ENCODE results near the gene IL16.

DNA sequence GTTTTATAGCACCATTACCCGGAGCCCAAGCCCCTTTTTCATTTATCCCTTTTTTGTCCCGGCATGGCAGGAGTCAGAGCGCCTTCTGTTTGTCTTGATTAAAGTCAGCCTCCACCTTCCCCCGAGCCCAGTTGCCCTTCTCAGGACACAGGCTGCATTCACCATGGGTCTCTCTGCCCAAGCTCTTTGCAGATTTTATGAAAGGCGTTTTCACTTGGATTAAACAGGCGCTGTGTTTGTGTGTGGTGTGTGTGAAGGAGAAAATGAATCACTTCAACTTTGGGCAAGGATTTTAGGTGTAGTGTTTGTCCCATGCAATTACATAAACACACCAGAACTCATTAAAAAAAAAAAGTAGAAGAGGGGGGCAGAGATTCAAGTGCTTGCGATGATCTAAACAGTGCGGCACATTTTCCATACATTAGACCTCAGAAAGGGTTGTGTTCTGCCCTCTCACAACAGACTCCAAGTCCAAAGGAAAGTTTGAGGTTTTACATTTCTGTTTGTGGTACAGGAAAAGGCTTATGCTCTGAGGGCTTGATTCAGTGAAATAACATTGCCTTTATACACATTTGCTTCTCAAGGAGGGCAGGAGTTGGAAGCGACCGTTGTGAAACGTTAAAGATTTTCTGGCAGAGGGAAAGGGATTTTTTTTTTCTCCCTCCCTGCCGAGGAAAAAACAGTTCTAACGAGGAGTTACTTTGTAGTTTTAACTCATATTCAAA is 14.5 kb upstream of the IL16 start:
- no peak for TF ChIP-seq POLR2AphosphoS5 (IDR thresholded peaks at IDR 0.05; ENCODE audit: low read depth, low read length)
- TF ChIP-seq SIN3A (IDR thresholded peaks at IDR 0.05; ENCODE audit: borderline replicate concordance, insufficient read depth, low read length): no peak
- TF ChIP-seq, protein P1, sequence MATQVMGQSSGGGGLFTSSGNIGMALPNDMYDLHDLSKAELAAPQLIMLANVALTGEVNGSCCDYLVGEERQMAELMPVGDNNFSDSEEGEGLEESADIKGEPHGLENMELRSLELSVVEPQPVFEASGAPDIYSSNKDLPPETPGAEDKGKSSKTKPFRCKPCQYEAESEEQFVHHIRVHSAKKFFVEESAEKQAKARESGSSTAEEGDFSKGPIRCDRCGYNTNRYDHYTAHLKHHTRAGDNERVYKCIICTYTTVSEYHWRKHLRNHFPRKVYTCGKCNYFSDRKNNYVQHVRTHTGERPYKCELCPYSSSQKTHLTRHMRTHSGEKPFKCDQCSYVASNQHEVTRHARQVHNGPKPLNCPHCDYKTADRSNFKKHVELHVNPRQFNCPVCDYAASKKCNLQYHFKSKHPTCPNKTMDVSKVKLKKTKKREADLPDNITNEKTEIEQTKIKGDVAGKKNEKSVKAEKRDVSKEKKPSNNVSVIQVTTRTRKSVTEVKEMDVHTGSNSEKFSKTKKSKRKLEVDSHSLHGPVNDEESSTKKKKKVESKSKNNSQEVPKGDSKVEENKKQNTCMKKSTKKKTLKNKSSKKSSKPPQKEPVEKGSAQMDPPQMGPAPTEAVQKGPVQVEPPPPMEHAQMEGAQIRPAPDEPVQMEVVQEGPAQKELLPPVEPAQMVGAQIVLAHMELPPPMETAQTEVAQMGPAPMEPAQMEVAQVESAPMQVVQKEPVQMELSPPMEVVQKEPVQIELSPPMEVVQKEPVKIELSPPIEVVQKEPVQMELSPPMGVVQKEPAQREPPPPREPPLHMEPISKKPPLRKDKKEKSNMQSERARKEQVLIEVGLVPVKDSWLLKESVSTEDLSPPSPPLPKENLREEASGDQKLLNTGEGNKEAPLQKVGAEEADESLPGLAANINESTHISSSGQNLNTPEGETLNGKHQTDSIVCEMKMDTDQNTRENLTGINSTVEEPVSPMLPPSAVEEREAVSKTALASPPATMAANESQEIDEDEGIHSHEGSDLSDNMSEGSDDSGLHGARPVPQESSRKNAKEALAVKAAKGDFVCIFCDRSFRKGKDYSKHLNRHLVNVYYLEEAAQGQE (IDR thresholded peaks at IDR 0.05; ENCODE audit: insufficient read depth in 1 of 2, low read depth in 2 of 2, low read length in 2 of 2): no peak
- TF ChIP-seq TAF1 (IDR thresholded peaks at IDR 0.05; ENCODE audit: borderline replicate concordance, insufficient read depth, low read length): no peak
- no peak for TF ChIP-seq FOXP2 (optimal IDR thresholded peaks at IDR 0.05; ENCODE audit: borderline replicate concordance, extremely low read depth, extremely low read length, insufficient read depth)
